Panc1 (cell line): ENCODE results near the gene MKLN1.

Experiments used
- CTCF ChIP-seq: fragments of 450-650 bp; IDR thresholded peaks from 2 replicates; pipeline ENCODE4 v1.5.1; 2017; ENCODE audit warnings: mild to moderate bottlenecking
- POLR2AphosphoS5 ChIP-seq: IDR thresholded peaks from 2 replicates; pipeline ENCODE4 v1.6.1; 2012; ENCODE audit warnings: mild to moderate bottlenecking, low read depth, low read length, moderate library complexity
- REST ChIP-seq, 2 experiments: IDR thresholded peaks; 2 replicates each; pipeline ENCODE4 v1.6.1; 2011 to 2012; ENCODE audit warnings: low read depth in 2 of 2, control low read depth in 1 of 2, low read length in 1 of 2, mild to moderate bottlenecking in 1 of 2, moderate library complexity in 1 of 2; ENCODE audit not compliant: insufficient read depth in 1 of 2
- SIN3A ChIP-seq: IDR thresholded peaks from 2 replicates; pipeline ENCODE4 v1.6.1; 2012; ENCODE audit warnings: low read depth, mild to moderate bottlenecking, low read length, moderate library complexity, borderline replicate concordance; ENCODE audit not compliant: insufficient read depth

GRCh38 chr7:131346885-131347592 is 19.4 kb downstream of the MKLN1 start:
- TF ChIP-seq REST (IDR thresholded peaks at IDR 0.05; ENCODE audit: insufficient read depth in 1 of 2, low read depth in 2 of 2, low read length in 1 of 2) (no peak), CTCF (no peak), POLR2AphosphoS5 (no peak), SIN3A (no peak)
